SK-N-SH (cell line): ENCODE results near the gene RIMS1. TPM values are rescaled to one million over a fixed set of nuclear protein-coding genes. Genes with fewer than 3 reads are reported as not detected.

Experiments used
- CTCF ChIA-PET: fragments of 300-600, 350-600 bp; formaldehyde crosslinking; extraction: SDS; loops from one replicate; lab custom pipeline; 2021; lab: Yijun Ruan, JAX
- POLR2A ChIA-PET: fragments of 350-600 bp; sonication (Branson Sonifier 250); formaldehyde crosslinking; extraction: SDS; loops from one replicate; lab custom pipeline; 2020; ENCODE audit warnings: antibody characterized with exemption, inconsistent platforms; lab: Yijun Ruan, JAX
- DNase-seq: peaks from one replicate; pipeline ENCODE4 v3.0.0; 2012
- H2AFZ ChIP-seq: fragments of 200-600 bp; sonication (generic); 2 replicates; pipeline ENCODE4 v1.8.1; 2016; ENCODE audit warnings: antibody characterized with exemption, mild to moderate bottlenecking, low read depth
- H3F3A ChIP-seq: fragments of 200-600 bp; sonication (generic); replicated peaks from 2 replicates; pipeline ENCODE3; 2016; ENCODE audit warnings: antibody characterized with exemption, mild to moderate bottlenecking; ENCODE audit not compliant: insufficient read depth
- H3K27ac ChIP-seq, 2 experiments: fragments of 200-500 bp in 1 of 2; fragments of 200-600 bp in 1 of 2; sonication (Bioruptor generic) in 1 of 2; sonication (generic), shearing (Covaris generic) in 1 of 2; 2 replicates each; pipeline versions ENCODE4 v1.5.1 to v1.6.1; 2014 to 2016; ENCODE audit warnings: low read depth in 2 of 2, inconsistent platforms in 1 of 2, low read length in 1 of 2, mild to moderate bottlenecking in 1 of 2, mixed read lengths in 1 of 2
- H3K27me3 ChIP-seq: fragments of 200-600 bp; sonication (generic), shearing (Covaris generic); 2 replicates; pipeline ENCODE4 v1.6.1; 2016; ENCODE audit warnings: mixed run types; ENCODE audit not compliant: insufficient read depth
- H3K36me3 ChIP-seq, 2 experiments: fragments of 200-500 bp in 1 of 2; fragments of 200-600 bp in 1 of 2; sonication (Bioruptor generic) in 1 of 2; sonication (generic) in 1 of 2; replicated peaks in 1 of 2; 2 replicates each; pipeline versions ENCODE3 to v1.5.1; 2014 to 2016; ENCODE audit warnings: low read length in 1 of 2, mild to moderate bottlenecking in 1 of 2; ENCODE audit not compliant: insufficient read depth in 2 of 2, control insufficient read depth in 1 of 2
- H3K4me1 ChIP-seq, 2 experiments: fragments of 200-500 bp in 1 of 2; fragments of 200-600 bp in 1 of 2; sonication (Bioruptor generic) in 1 of 2; sonication (generic), shearing (Covaris generic) in 1 of 2; 2 replicates each; pipeline versions ENCODE4 v1.5.1 to v1.6.1; 2014 to 2016; ENCODE audit warnings: low read depth in 1 of 2, low read length in 1 of 2, mixed run types in 1 of 2; ENCODE audit not compliant: insufficient read depth in 2 of 2, control insufficient read depth in 1 of 2
- H3K4me2 ChIP-seq: fragments of 200-600 bp; sonication (generic), shearing (Covaris generic); 2 replicates; pipeline ENCODE4 v1.6.1; 2017; ENCODE audit warnings: mixed run types
- H3K4me3 ChIP-seq, 2 experiments: fragments of 200-500 bp in 1 of 2; fragments of 200-600 bp in 1 of 2; sonication (Bioruptor generic) in 1 of 2; sonication (generic), shearing (Covaris generic) in 1 of 2; 2 replicates each; pipeline versions ENCODE4 v1.5.1 to v1.8.1; 2014 to 2016; ENCODE audit warnings: low read depth in 2 of 2, inconsistent platforms in 1 of 2, low read length in 1 of 2, mild to moderate bottlenecking in 1 of 2, mixed read lengths in 1 of 2, moderate library complexity in 1 of 2
- H3K79me2 ChIP-seq: fragments of 200-600 bp; sonication (generic); 2 replicates; pipeline ENCODE4 v1.8.1; 2017; ENCODE audit warnings: mild to moderate bottlenecking; ENCODE audit not compliant: insufficient read depth
- H3K9ac ChIP-seq: fragments of 200-600 bp; sonication (generic); 2 replicates; pipeline ENCODE4 v1.6.1; 2017; ENCODE audit warnings: mixed run types
- H3K9me2 ChIP-seq: fragments of 200-600 bp; sonication (generic); 2 replicates; pipeline ENCODE4 v1.6.1; 2017; ENCODE audit warnings: mixed run types
- H3K9me3 ChIP-seq: fragments of 200-600 bp; sonication (generic); 2 replicates; pipeline ENCODE4 v1.6.1; 2017; ENCODE audit warnings: mixed run types, mild to moderate bottlenecking, moderate library complexity
- H4K20me1 ChIP-seq: fragments of 200-600 bp; sonication (generic); 2 replicates; pipeline ENCODE4 v1.6.1; 2017; ENCODE audit warnings: mild to moderate bottlenecking, mixed run types; ENCODE audit not compliant: insufficient read depth
- EP300 ChIP-seq, 2 experiments: IDR thresholded peaks; 2 replicates each; pipeline versions ENCODE4 v1.4.0 to v1.6.1; 2012; ENCODE audit warnings: borderline replicate concordance in 1 of 2, low read depth in 1 of 2, low read length in 1 of 2
- FOSL2 ChIP-seq: IDR thresholded peaks from 2 replicates; pipeline ENCODE4 v1.4.0; 2012; ENCODE audit warnings: low read depth, mild to moderate bottlenecking, moderate library complexity, borderline replicate concordance
- FOXM1 ChIP-seq: IDR thresholded peaks from 2 replicates; pipeline ENCODE4 v1.4.0; 2012; ENCODE audit warnings: low read depth, mild to moderate bottlenecking
- GABPA ChIP-seq: IDR thresholded peaks from 2 replicates; pipeline ENCODE4 v1.4.0; 2012; ENCODE audit warnings: low read depth, mild to moderate bottlenecking
- GATA2 ChIP-seq: sonication (generic); formaldehyde crosslinking; IDR thresholded peaks from 2 replicates; pipeline ENCODE4 v1.5.0; 2020; ENCODE audit warnings: mild to moderate bottlenecking, missing genetic modification reagents
- NRF1 ChIP-seq: IDR thresholded peaks from 2 replicates; pipeline ENCODE4 v1.6.1; 2012; ENCODE audit warnings: low read depth, mild to moderate bottlenecking, low read length
- REST ChIP-seq: IDR thresholded peaks from 2 replicates; pipeline ENCODE4 v1.6.1; 2012; ENCODE audit warnings: mild to moderate bottlenecking, low read depth, low read length, moderate library complexity
- TCF12 ChIP-seq: IDR thresholded peaks from 2 replicates; pipeline ENCODE4 v1.4.0; 2012
- USF2 ChIP-seq: fragments of 150-350 bp; IDR thresholded peaks from 2 replicates; pipeline ENCODE4 v1.6.1; 2017; ENCODE audit warnings: antibody characterized with exemption, low read length, low read depth, borderline replicate concordance
- WGBS: methylation state at CpG from one replicate; pipeline ENCODE4 v1.1.6; 2017; ENCODE audit warnings: low lambda C conversion rate; 5-methylcytosine and 5-hydroxymethylcytosine counted together
- polyA plus RNA-seq, 3 experiments: library from polyadenylated mRNA; depleted of rRNA; stranded (reverse); fragments of >200 nt; gene quantifications; 2 replicates each; pipeline ENCODE4 v1.2.3, GENCODE V29; 2012
- TF ChIP-seq, protein P1 (sequence below): IDR thresholded peaks from 2 replicates; pipeline ENCODE4 v1.4.0; 2012; ENCODE audit warnings: low read depth, borderline replicate concordance

Gene RIMS1
- polyA plus RNA-seq, 1 of the 3 experiments (the other 2 are of a cell fraction), result 0.20 TPM

DNA sequence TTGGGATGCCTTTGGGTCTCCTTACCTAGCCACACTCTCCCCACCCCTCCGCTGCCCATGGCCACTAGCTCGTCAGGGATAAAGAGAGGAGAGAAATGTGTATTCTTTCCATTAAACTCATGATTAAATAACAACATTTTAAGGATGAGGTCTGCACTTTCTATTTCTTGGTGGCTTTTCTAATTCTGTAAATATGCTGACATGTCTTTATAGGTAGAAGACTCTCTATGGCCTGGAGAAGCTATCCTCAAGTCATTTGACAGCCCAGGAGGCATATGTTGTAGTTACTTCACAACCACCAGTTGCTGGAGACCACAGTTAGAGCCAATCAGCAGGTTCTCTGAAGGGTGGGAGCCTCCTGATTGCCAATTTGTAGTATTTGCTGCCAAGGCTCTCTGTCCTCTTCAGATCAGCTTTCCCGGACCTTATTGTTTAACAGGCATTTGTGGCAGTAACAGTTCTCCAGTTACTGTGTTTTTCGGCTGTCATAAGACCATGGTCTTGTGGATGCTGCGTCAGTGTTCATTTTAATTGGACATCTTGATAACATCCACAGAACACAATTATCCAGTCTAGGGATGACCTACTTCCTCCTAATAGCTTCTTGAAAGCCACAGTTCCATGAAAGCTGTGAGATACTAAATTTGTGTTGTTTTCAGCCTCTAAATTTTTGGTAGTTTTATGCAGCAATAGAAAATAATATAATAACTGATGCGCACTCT is 530.6 kb downstream of the RIMS1 start:
- no peaks in the 10 kb centered on the region for H4K20me1 ChIP-seq
- H2AFZ ChIP-seq, result peak overlapping the region; percentile 12; the same call in 1 of the 2 replicates
- no peak overlapping the region for H3K9ac ChIP-seq
- peak overlapping the region; percentile 40 to 53; a peak in 2 of 4 replicates for H3K27ac ChIP-seq
- no peaks in the 10 kb centered on the region for H3K79me2 ChIP-seq
- no peaks in the 10 kb centered on the region for H3K9me3 ChIP-seq
- no peak overlapping the region for H3K4me3 ChIP-seq
- ChIA-PET CTCF (interaction anchor here (1.0 to 1.7 kb wide), 4 partner anchors 15 to 910 kb away, joined by 3 to 7 read pairs (median 4); no protein-coding TSS in a partner anchor), POLR2A (no interaction called here)
- no peak overlapping the region for H3K4me2 ChIP-seq
- no peaks in the 10 kb centered on the region for H3K9me2 ChIP-seq
- WGBS, result 65% methylated on average over 6 of the region's 6 CpGs
- H3K36me3 ChIP-seq, result no peaks in the 10 kb centered on the region
- DNase-seq, result peak; percentile 27
- peaks cover 6 to 24% of the 10 kb centered on the region in 2 experiments for H3K4me1 ChIP-seq
- no peaks in the 10 kb centered on the region for H3K27me3 ChIP-seq
- peaks cover 11% of the 10 kb centered on the region for H3F3A ChIP-seq
- no peak for TF ChIP-seq GATA2 (CRISPR knock-in tag)
- peak in 1 of 2 experiments; percentile 7; a peak in 1 of 4 replicates for TF ChIP-seq EP300 (IDR thresholded peaks at IDR 0.05; ENCODE audit: borderline replicate concordance in 1 of 2, low read depth in 1 of 2, low read length in 1 of 2)

DNA sequence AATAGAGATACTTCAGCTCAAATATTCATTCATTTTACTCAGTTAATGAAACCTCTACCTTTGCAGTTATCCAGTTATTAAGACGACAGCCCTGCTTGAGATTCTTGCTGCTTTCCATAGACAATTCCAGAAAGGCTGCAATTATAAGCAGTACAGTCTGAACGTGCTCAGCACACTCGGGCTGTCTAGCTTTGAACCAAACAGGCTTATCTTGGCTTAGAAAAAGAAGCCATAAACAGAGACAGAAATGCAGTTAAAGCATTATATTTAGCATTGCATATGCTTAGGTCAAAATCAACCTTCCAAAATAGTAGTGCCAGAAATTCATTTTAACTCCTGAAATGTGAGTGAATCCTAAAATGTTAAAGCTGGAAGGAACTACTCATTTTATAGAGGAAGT is 531.4 kb downstream of the RIMS1 start:
- Histone ChIP-seq H3K27me3 (no peaks in the 10 kb centered on the region), H3K4me1 (peaks cover 6 to 33% of the 10 kb centered on the region in 2 experiments), H3K36me3 (no peaks in the 10 kb centered on the region), H4K20me1 (no peaks in the 10 kb centered on the region), H3K27ac (peak overlapping the region; percentile 53 to 60), H3K9me2 (no peaks in the 10 kb centered on the region), H2AFZ (0 out of 2 replicates have a peak overlapping the region, but pooled peaks have one; percentile 60), H3K4me2 (0 out of 2 replicates have a peak overlapping the region, but pooled peaks have one; percentile 14), H3F3A (peaks cover 15% of the 10 kb centered on the region), H3K79me2 (no peaks in the 10 kb centered on the region), H3K9me3 (no peaks in the 10 kb centered on the region), H3K4me3 (no peak overlapping the region), H3K9ac (no peak overlapping the region)
- ChIA-PET POLR2A (interaction anchor here (0.6 kb wide), 1 partner anchor 904 kb away, joined by 4 read pairs; no protein-coding TSS in a partner anchor), CTCF (interaction anchor here (1.0 to 1.1 kb wide), 2 partner anchors 712 to 909 kb away, joined by 3 to 5 read pairs; no protein-coding TSS in a partner anchor)
- no peak for TF ChIP-seq GATA2 (CRISPR knock-in tag)
- TF ChIP-seq, protein P1, sequence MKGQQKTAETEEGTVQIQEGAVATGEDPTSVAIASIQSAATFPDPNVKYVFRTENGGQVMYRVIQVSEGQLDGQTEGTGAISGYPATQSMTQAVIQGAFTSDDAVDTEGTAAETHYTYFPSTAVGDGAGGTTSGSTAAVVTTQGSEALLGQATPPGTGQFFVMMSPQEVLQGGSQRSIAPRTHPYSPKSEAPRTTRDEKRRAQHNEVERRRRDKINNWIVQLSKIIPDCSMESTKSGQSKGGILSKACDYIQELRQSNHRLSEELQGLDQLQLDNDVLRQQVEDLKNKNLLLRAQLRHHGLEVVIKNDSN, result no peak
- no peak for TF ChIP-seq TCF12
- no peak for TF ChIP-seq FOXM1
- TF ChIP-seq REST, result no peak
- TF ChIP-seq GABPA, result no peak
- no peak for TF ChIP-seq USF2
- TF ChIP-seq FOSL2, result no peak
- no peak for TF ChIP-seq NRF1
- WGBS, result 77% methylated on average over 3 of the region's 3 CpGs
- DNase-seq, result no peak
